ENCODE results near the gene DCDC2. TPM values are rescaled to one million over a fixed set of nuclear protein-coding genes. Genes with fewer than 3 reads are reported as not detected.
"Not testable (repeated sequence)": the region's sequence is repeated elsewhere in the genome, so short reads cannot be mapped to it uniquely, and the experiment has no call there.

DCDC2 gene
- total RNA-seq, 4 donors from 2014 or later: 0.64 to 1.6 (median 1.2) TPM; not detected in 1

DNA sequence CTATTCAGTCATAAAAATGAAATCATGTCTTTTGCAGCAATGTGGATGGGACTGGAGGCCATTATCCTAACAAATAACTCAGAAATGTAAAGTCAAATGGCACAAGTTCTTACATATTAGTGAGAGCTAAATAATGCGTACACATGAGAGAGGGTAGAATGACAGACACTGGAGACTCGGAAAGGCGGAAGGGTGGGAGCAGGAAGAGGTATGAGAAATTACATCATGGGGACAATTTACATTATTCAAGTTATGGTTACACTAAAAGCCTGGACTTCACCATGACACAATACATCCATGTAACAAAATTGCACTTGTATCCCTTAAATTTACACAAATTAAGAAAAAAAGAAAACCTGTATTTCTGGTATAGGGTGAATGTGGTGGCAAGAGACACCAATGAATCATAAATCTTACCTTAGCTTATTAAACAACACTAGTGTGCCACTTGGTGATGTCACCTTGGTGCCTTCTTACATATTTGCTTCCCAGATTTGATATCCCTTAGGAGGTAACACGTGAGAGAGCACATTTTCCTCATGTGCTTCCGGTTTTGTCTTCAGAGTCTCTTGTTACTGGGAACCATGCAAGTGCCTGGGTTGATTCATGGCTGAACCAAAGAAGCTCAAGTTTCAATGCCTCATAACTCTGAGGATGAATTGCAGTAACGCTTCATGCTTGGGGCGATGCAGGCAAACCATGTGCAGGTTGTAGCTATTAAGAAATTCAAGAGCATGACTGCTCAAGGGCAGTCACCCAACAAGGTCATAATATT lies 84.6 kb downstream of the DCDC2 start:
- Histone ChIP-seq H3K4me1 (no peaks in the 10 kb centered on the region), H3K4me3 (no peak overlapping the region), H3K27me3 (no peaks in the 10 kb centered on the region), H3K36me3 (no peaks in the 10 kb centered on the region), H3K27ac (no peak overlapping the region), H3K9me3 (no peaks in the 10 kb centered on the region)
- TF ChIP-seq, protein P1, sequence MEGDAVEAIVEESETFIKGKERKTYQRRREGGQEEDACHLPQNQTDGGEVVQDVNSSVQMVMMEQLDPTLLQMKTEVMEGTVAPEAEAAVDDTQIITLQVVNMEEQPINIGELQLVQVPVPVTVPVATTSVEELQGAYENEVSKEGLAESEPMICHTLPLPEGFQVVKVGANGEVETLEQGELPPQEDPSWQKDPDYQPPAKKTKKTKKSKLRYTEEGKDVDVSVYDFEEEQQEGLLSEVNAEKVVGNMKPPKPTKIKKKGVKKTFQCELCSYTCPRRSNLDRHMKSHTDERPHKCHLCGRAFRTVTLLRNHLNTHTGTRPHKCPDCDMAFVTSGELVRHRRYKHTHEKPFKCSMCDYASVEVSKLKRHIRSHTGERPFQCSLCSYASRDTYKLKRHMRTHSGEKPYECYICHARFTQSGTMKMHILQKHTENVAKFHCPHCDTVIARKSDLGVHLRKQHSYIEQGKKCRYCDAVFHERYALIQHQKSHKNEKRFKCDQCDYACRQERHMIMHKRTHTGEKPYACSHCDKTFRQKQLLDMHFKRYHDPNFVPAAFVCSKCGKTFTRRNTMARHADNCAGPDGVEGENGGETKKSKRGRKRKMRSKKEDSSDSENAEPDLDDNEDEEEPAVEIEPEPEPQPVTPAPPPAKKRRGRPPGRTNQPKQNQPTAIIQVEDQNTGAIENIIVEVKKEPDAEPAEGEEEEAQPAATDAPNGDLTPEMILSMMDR (IDR thresholded peaks at IDR 0.05): no peak
- intact Hi-C loops (cut with DNase I; ENCODE audit: low total_unique reads): no loop called here
- WGBS, 2 donors (ENCODE audit: low coverage in 1 of 2): 64 to 96% methylated on average over 3 to 7 of the region's 7 CpGs
- no peak for DNase-seq
- in situ Hi-C loops (cut with MboI; ENCODE audit: low pct_ligation_motif_present in 1 of 4, low pct_unique_long_range_greater_than_20kb in 1 of 4, low sequenced_read_pairs in 3 of 4): no loop called here

DNA sequence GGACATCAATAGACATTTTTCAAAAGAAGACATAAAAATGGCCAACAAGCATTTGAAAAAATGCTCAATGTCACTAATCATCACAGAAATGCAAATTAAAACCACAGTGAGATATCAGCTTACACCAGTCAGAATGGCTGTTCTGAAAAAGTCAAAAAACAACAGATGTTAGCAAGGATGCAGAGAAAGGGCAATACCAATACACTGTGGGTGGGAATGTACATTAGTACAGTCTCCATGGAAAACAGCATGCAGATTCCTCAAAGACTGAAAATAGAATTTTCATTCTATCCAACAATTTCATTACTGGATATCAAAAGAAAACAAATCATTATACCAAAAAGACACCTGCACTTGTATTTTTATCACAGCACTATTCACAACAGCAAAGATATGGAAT lies 85.3 kb downstream of the DCDC2 start:
- Histone ChIP-seq H3K27me3 (no peaks in the 10 kb centered on the region), H3K27ac (no peak overlapping the region), H3K36me3 (no peaks in the 10 kb centered on the region), H3K9me3 (no peaks in the 10 kb centered on the region), H3K4me1 (no peaks in the 10 kb centered on the region), H3K4me3 (no peak overlapping the region)
- DNase-seq: no peak
- TF ChIP-seq POLR2AphosphoS5 (IDR thresholded peaks at IDR 0.05): no peak
- TF ChIP-seq, protein P1 (IDR thresholded peaks at IDR 0.05): no peak
- no peak for TF ChIP-seq POLR2A (IDR thresholded peaks at IDR 0.05)
- TF ChIP-seq EP300 (IDR thresholded peaks at IDR 0.05; ENCODE audit: low read depth): no peak
- in situ Hi-C loops (cut with MboI; ENCODE audit: low pct_ligation_motif_present in 1 of 4, low pct_unique_long_range_greater_than_20kb in 1 of 4, low sequenced_read_pairs in 3 of 4): no loop called here
- intact Hi-C loops (cut with DNase I; ENCODE audit: low total_unique reads): no loop called here

DNA sequence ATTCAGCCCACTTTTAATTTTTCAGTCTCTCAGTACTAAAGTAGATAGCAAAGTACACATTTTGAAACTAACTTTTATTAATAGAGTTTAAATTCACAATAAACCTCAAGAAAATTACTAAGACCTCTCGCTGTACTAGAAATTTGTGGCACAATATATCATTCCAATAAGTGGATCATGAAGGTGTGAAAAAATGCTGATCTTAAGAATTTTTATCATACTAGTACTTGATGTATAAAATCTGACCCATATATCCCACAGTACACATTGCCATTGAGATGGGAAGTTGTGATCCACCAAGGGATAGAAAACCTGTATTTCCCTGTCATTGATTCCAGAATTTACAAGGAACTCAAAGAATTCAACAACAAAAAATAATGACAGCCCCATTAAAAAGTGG lies 85.7 kb downstream of the DCDC2 start:
- no peaks in the 10 kb centered on the region for H3K27me3 ChIP-seq
- H3K4me1 ChIP-seq: no peaks in the 10 kb centered on the region
- no peak overlapping the region for H3K27ac ChIP-seq
- intact Hi-C loops (cut with DNase I; ENCODE audit: low total_unique reads): no loop called here
- WGBS, 2 donors (ENCODE audit: low coverage in 1 of 2): 98 to 100% methylated on average over 1 of the region's 1 CpG
- no peak overlapping the region for H3K4me3 ChIP-seq
- in situ Hi-C loops (cut with MboI; ENCODE audit: low pct_ligation_motif_present in 1 of 4, low pct_unique_long_range_greater_than_20kb in 1 of 4, low sequenced_read_pairs in 3 of 4): no loop called here
- TF ChIP-seq POLR2A (IDR thresholded peaks at IDR 0.05) (no peak), POLR2AphosphoS5 (IDR thresholded peaks at IDR 0.05) (no peak), EP300 (IDR thresholded peaks at IDR 0.05; ENCODE audit: low read depth) (no peak)
- TF ChIP-seq, protein P1 (IDR thresholded peaks at IDR 0.05): no peak
- no peaks in the 10 kb centered on the region for H3K36me3 ChIP-seq
- no peak for DNase-seq
- H3K9me3 ChIP-seq: no peaks in the 10 kb centered on the region

DNA sequence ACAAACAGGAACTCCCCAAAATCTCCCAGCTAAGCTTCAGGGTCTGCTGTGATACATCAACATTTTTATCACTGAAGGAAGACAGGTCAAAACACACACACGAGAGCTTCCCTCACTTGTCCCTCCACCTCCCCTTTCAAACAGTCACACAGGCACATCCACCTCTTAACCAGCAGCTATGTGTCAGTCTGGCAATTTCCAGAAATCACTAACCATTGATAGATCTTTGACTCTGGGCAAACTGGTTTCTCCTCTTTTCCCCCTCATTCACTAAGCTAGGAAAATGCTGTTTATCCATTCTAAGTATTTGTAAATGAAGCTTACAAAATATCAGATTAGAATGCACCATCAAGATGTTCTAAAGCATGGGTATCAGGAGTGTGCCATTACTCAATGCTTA lies 87.8 kb downstream of the DCDC2 start:
- no peak for DNase-seq
- H3K27me3 ChIP-seq: no peaks in the 10 kb centered on the region
- no peak overlapping the region for H3K27ac ChIP-seq
- in situ Hi-C loops (cut with MboI; ENCODE audit: low pct_ligation_motif_present in 1 of 4, low pct_unique_long_range_greater_than_20kb in 1 of 4, low sequenced_read_pairs in 3 of 4) (no loop called here), intact Hi-C loops (cut with DNase I; ENCODE audit: low total_unique reads) (no loop called here)
- no peaks in the 10 kb centered on the region for H3K4me1 ChIP-seq
- no peaks in the 10 kb centered on the region for H3K9me3 ChIP-seq
- 69% methylated on average over 1 of the region's 1 CpG; no CpG with 5 or more reads in 1 of the 2 donors for WGBS, 2 donors (ENCODE audit: low coverage in 1 of 2)
- no peaks in the 10 kb centered on the region for H3K36me3 ChIP-seq
- no peak overlapping the region for H3K4me3 ChIP-seq
- no peak for TF ChIP-seq POLR2AphosphoS5 (IDR thresholded peaks at IDR 0.05)
- TF ChIP-seq EP300 (IDR thresholded peaks at IDR 0.05; ENCODE audit: low read depth): no peak
- TF ChIP-seq, protein P1 (IDR thresholded peaks at IDR 0.05): no peak
- TF ChIP-seq POLR2A (IDR thresholded peaks at IDR 0.05): no peak

DNA sequence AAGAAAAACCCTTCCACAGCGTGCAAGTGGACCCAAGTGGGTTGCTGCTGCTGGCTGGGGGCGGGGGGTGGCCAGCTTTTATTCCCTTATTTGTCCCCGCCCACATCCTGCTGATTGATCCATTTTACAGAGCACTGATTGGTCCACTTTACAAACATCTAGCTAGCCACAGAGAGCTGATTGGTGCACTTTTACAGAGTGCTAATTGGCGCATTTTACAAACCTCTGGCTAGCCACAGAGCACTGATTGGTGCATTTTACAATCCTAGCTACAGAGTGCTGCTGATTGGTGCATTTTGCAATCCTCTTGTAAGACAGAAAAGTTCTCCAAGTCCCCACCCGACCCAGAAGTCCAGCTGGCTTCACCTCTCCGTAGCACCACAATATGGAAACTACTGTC lies 99.6 kb downstream of the DCDC2 start:
- H3K9me3 ChIP-seq; H3K27ac ChIP-seq; H3K36me3 ChIP-seq; H3K4me1 ChIP-seq; H3K27me3 ChIP-seq; DNase-seq; H3K4me3 ChIP-seq; intact Hi-C loops (cut with DNase I; ENCODE audit: low total_unique reads); in situ Hi-C loops (cut with MboI; ENCODE audit: low pct_ligation_motif_present in 1 of 4, low pct_unique_long_range_greater_than_20kb in 1 of 4, low sequenced_read_pairs in 3 of 4): not testable (repeated sequence)
- WGBS, 2 donors (ENCODE audit: low coverage in 1 of 2): 74 to 82% methylated on average over 3 to 6 of the region's 6 CpGs

Measured in transverse colon (tissue), 4 donors.